Gastroesophageal sphincter (tissue), 3 donors: ENCODE data around the gene TWIST2.

Source experiments
- CTCF ChIP-seq, 4 experiments: fragments of 200-600 bp in 2 of 4; fragments of 450-650 bp in 2 of 4; sonication (generic) in 1 of 4; IDR thresholded peaks; one replicate each; pipeline ENCODE4 v1.5.1; 2017 to 2019; ENCODE audit warnings: antibody characterized with exemption in 4 of 4, mild to moderate bottlenecking in 2 of 4, moderate library complexity in 2 of 4
- POLR2A ChIP-seq, 2 donors: fragments of 450-650 bp; IDR thresholded peaks; one replicate each; pipeline ENCODE4 v1.6.1; 2017; ENCODE audit warnings: antibody characterized with exemption in 2 of 2, mild to moderate bottlenecking in 2 of 2, moderate library complexity in 1 of 2
- POLR2AphosphoS5 ChIP-seq: sonication (generic); formaldehyde crosslinking; IDR thresholded peaks from one replicate; pipeline ENCODE4 v1.6.1; 2017; ENCODE audit warnings: antibody characterized with exemption

DNA sequence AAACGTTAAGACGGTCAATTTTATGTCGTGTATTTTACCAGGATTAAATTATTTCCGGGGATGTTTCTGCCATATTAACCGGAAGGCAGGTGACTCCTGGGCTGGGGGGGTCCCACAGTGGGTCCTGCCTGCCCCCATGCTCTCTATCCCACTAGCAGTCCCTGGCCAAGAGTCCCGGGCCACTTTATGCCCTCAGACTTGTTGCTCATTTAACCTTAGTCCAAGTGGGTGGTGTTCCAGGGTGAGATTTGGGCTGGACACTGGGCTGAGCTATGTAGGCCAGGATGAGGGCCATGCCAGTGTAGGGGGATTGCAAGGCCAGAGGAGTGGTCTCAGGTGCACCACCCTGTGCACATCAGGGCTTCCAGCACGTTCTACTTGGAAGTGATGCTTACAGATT lies 24.1 kb downstream of the TWIST2 start:
- no peak for TF ChIP-seq CTCF (IDR thresholded peaks at IDR 0.05)
- no peak for TF ChIP-seq POLR2AphosphoS5
- TF ChIP-seq POLR2A (IDR thresholded peaks at IDR 0.05) = no peak
